Heart left ventricle (tissue), 16 donors: ENCODE results near the gene CAPN2. TPM values are rescaled to one million over a fixed set of nuclear protein-coding genes. Genes with fewer than 3 reads are reported as not detected.

ENCODE experiments used
- ATAC-seq, 4 donors: fragments of 200-7000 bp; cut with Tn5 transposase; one replicate each; pipeline ENCODE4 v1.9.1; 2020 to 2022; ENCODE audit warnings: moderate library complexity in 4 of 4, mild to moderate bottlenecking in 3 of 4, moderate number of reproducible peaks in 1 of 4
- DNase-seq, 5 donors: peaks; one replicate each; pipeline ENCODE4 v3.0.0-alpha.2; 2020
- H3K27ac ChIP-seq, 12 donors: fragments of 200-600 bp; sonication (generic) in 4 of 12; one replicate each; pipeline versions ENCODE4 v1.5.0 to v1.8.0; 2016 to 2022; ENCODE audit warnings: mild to moderate bottlenecking in 2 of 12
- H3K27me3 ChIP-seq, 9 donors: fragments of 200-600 bp; sonication (generic) in 2 of 9; one replicate each; pipeline versions ENCODE4 v1.5.1 to v1.8.0; 2016 to 2022; ENCODE audit warnings: mild to moderate bottlenecking in 3 of 9
- H3K36me3 ChIP-seq, 9 donors: fragments of 200-600 bp; sonication (generic) in 2 of 9; one replicate each; pipeline versions ENCODE4 v1.5.0 to v1.8.0; 2018 to 2022; ENCODE audit warnings: mild to moderate bottlenecking in 2 of 9
- H3K4me1 ChIP-seq, 12 donors: fragments of 200-600 bp; sonication (generic) in 4 of 12; one replicate each; pipeline versions ENCODE4 v1.5.0 to v1.8.0; 2016 to 2022; ENCODE audit warnings: mild to moderate bottlenecking in 3 of 12
- H3K4me3 ChIP-seq, 12 donors: fragments of 200-600 bp; sonication (generic) in 4 of 12; one replicate each; pipeline versions ENCODE4 v1.5.0 to v1.8.0; 2017 to 2022; ENCODE audit warnings: mild to moderate bottlenecking in 9 of 12, moderate library complexity in 4 of 12
- H3K9me3 ChIP-seq, 12 donors: fragments of 200-600 bp; sonication (generic) in 4 of 12; one replicate each; pipeline versions ENCODE4 v1.5.0 to v1.8.0; 2016 to 2022; ENCODE audit warnings: mild to moderate bottlenecking in 1 of 12
- POLR2A ChIP-seq, 2 donors: fragments of 450-650 bp; IDR thresholded peaks; one replicate each; pipeline ENCODE4 v1.6.1; 2017; ENCODE audit warnings: antibody characterized with exemption in 2 of 2, mild to moderate bottlenecking in 2 of 2, moderate library complexity in 2 of 2
- WGBS, 4 donors: extraction: QIAGEN DNeasy Blood & Tissue Kit in 2 of 4; methylation state at CpG; one replicate each; pipeline versions ENCODE4 v1.1.5 to v1.1.7; 2013 to 2018; 5-methylcytosine and 5-hydroxymethylcytosine counted together
- intact Hi-C, 10 donors: fragments of 100-400 bp; cut with DNase I; formaldehyde crosslinking; loops; one replicate each; pipeline versions ENCODE4 v1.11.1 to v1.14.2; 2022
- polyA plus RNA-seq, 2 donors: library from polyadenylated mRNA; stranded (reverse); fragments of 200-250 nt; gene quantifications; one replicate each; pipeline ENCODE4 v1.2.3, GENCODE V29; 2013
- total RNA-seq, 9 donors: library from RNA; depleted of rRNA in 2 of 9; stranded (reverse); fragments of >200 nt in 2 of 9; fragmentation: NEBNext Ultra II Directional in 3 of 9; extraction: Animal tissue kit (Norgen Biotek cat#: 25700) in 3 of 9; gene quantifications; one replicate each; pipeline versions ENCODE4 v1.1.0 to v1.2.4, GENCODE V29; 2016 to 2023
- TF ChIP-seq, protein P1 (sequence below), 12 donors: fragments of 200-600 bp; sonication (generic) in 4 of 12; IDR thresholded peaks; one replicate each; pipeline versions ENCODE4 v1.5.0 to v1.8.0; 2018 to 2022; ENCODE audit warnings: antibody characterized with exemption in 12 of 12, mild to moderate bottlenecking in 5 of 12
- donor health status: ischemic (EF 13 %, LVEDD 7.1; RV severe dilation, severe dysfunction).
- donor health status: healthy with polysubstance abuse.
- donor health status: DM: no; HTN: yes; CAD: no.
- donor health status: DM: no; HTN: no; CAD: no.
- donor health status: ischemic (EF 25% LVEDD 6.9; RV normal size, moderate dysfunction).
- donor health status: ischemic (EF 25% LVEDD 5.7; RV mildly dilated, moderate dysfunction).
- donor health status: healthy.
- donor health status: DM: yes; HTN: yes; CAD: no.
- donor health status: ischemic (EF 35%, LVEDD 5.7; RV mildly dilated, moderate dysfunction).
- donor health status: nonischemic (EF 11% LVEDD 7.7; RV severe dilation, severe dysfunction).
- donor health status: DM: yes; HTN: yes; CAD: no.
- donor health status: PGD.
- donor health status: ischemic (EF 29% LVEDD 5.4; RV normal size, mild dysfunction).
- donor health status: nonischemic (EF 23%, LVEDD 6.1; RV moderate dilation, normal function).

The CAPN2 gene
- total and polyA plus RNA-seq, 11 donors: 54.4 to 115 (median 81.8) TPM

- Histone ChIP-seq H3K36me3 (peaks cover 0 to 6% (median 0%) of the 10 kb centered on the region in 9 donors), H3K27ac (peak overlapping the region in 4 of 12 donors; percentile 93 to 99 (median 96)), H3K4me1 (peaks cover 3 to 76% (median 72%) of the 10 kb centered on the region in 12 donors), H3K9me3 (no peaks in the 10 kb centered on the region), H3K27me3 (no peaks in the 10 kb centered on the region), H3K4me3 (no peak overlapping the region)
- TF ChIP-seq POLR2A (IDR thresholded peaks at IDR 0.05): no peak
- TF ChIP-seq, protein P1, sequence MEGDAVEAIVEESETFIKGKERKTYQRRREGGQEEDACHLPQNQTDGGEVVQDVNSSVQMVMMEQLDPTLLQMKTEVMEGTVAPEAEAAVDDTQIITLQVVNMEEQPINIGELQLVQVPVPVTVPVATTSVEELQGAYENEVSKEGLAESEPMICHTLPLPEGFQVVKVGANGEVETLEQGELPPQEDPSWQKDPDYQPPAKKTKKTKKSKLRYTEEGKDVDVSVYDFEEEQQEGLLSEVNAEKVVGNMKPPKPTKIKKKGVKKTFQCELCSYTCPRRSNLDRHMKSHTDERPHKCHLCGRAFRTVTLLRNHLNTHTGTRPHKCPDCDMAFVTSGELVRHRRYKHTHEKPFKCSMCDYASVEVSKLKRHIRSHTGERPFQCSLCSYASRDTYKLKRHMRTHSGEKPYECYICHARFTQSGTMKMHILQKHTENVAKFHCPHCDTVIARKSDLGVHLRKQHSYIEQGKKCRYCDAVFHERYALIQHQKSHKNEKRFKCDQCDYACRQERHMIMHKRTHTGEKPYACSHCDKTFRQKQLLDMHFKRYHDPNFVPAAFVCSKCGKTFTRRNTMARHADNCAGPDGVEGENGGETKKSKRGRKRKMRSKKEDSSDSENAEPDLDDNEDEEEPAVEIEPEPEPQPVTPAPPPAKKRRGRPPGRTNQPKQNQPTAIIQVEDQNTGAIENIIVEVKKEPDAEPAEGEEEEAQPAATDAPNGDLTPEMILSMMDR (IDR thresholded peaks at IDR 0.05): no peak
- DNase-seq (peak in 1 of 5 donors; percentile 56), ATAC-seq (no peak)
- 38 to 73% (median 63%) methylated on average over 1 of the region's 1 CpG for WGBS, 4 donors
- intact Hi-C loops: loop anchor here in 4 of 10 donors (1.0 to 5.0 kb wide), 3 partner anchors 36 to 136 kb away; partner anchors contain the start of gene TP53BP2 (in 1 of the 4)
These were observed 1.2 kb upstream of the CAPN2 start for GRCh38 chr1:223711173-223711572.

GRCh38 chr1:223711747-223712193, 569 bp upstream of the CAPN2 start:
- intact Hi-C loops: loop anchor here (1.0 to 5.0 kb wide), 7 partner anchors 13 to 136 kb away; partner anchors contain the start of gene TP53BP2 (in 1 of the 10)
- H3K27me3 ChIP-seq: no peaks in the 10 kb centered on the region
- peak overlapping the region in 10 of 12 donors; percentile 66 to 97 (median 89) for H3K4me3 ChIP-seq
- DNase-seq (no peak), ATAC-seq (no peak)
- WGBS, 4 donors: 61 to 74% (median 65%) methylated on average over 15 of the region's 15 CpGs
- H3K27ac ChIP-seq: peak overlapping the region; percentile 93 to 99 (median 97)
- no peaks in the 10 kb centered on the region for H3K9me3 ChIP-seq
- H3K36me3 ChIP-seq: peaks cover 0 to 6% (median 0%) of the 10 kb centered on the region in 9 donors
- peaks cover 3 to 76% (median 72%) of the 10 kb centered on the region in 12 donors for H3K4me1 ChIP-seq
- TF ChIP-seq, protein P1 (IDR thresholded peaks at IDR 0.05): no peak
- no peak for TF ChIP-seq POLR2A (IDR thresholded peaks at IDR 0.05)

DNA sequence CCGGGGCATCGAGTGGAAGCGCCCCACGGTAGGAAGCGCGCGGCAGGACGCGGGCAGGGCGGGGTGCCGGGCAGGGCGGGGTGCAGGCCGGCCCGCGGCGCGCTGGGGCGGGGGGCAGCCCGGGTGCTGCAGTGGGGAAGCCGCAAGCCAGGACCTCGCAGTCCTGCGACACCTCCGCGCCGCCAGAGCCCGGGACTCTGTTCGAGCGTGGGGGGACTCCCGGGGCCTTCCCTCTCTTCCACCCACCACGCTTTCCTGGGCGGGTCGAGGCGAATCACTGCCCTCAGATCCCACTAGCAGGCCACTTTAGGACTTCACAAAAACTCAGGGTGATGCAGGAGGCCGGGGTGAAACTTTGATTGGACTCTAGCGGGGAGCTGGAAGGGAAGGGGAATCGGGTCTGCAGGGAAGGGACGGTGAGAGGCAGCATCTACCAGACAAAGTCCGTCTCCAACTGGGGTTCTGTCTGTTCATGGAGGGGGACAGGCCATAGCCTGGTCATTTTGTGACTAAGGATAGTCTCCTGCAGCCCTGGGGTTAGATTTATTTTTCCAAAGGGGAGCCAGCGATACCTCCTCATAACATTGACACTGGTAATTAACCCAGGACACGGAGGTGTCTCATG, 623 bp downstream of the CAPN2 start:
- Histone ChIP-seq H3K4me3 (peak overlapping the region; percentile 66 to 97 (median 86)), H3K36me3 (peaks cover 3 to 14% (median 9%) of the 10 kb centered on the region in 9 donors), H3K27me3 (no peaks in the 10 kb centered on the region), H3K4me1 (peaks cover 0 to 75% (median 62%) of the 10 kb centered on the region in 12 donors), H3K27ac (peak overlapping the region; percentile 93 to 99 (median 97)), H3K9me3 (no peaks in the 10 kb centered on the region)
- intact Hi-C loops: loop anchor here in 9 of 10 donors (1.0 to 5.0 kb wide), 7 partner anchors 15 to 134 kb away; partner anchors contain the start of gene TP53BP2 (in 1 of the 9)
- DNase-seq: peak; percentile 48 to 72 (median 52)
- 3 to 10% (median 4%) methylated on average over 13 to 40 of the region's 40 CpGs for WGBS, 4 donors
- ATAC-seq: peak in 3 of 4 donors; percentile 51 to 63 (median 54)
- no peak for TF ChIP-seq POLR2A (IDR thresholded peaks at IDR 0.05)
- TF ChIP-seq, protein P1 (IDR thresholded peaks at IDR 0.05): no peak
